ENCODE data around the gene TMEM213. TPM values are rescaled to one million over a fixed set of nuclear protein-coding genes. Genes with fewer than 3 reads are reported as not detected.

The TMEM213 gene
- total RNA-seq, 4 donors from 2014 or later, result 0.25 TPM; not detected in 3

DNA sequence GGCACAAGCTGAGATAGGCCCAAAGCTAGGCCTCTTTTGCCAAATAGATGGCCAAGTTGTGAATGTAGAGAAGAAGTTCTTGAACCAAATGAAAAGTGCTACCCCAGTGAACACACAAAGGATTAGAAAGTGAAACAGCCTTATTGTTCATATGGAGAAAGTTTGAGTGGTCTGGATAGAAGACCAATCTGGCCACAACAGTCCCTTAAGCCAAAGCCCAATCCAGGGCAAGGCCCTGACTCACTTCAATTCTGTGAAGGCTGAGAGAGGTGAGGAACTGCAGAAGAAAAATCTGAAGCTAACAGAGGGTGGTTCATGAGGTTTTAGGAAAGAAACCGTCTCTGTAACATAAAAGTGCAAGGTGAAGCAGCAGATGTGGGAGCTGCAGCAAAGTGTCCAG, 18.9 kb downstream of the TMEM213 start:
- no peaks in the 10 kb centered on the region for H3K9me3 ChIP-seq
- 77 to 83% methylated on average over 1 of the region's 1 CpG for WGBS, 2 donors (ENCODE audit: low coverage in 1 of 2)
- no peaks in the 10 kb centered on the region for H3K27me3 ChIP-seq
- TF ChIP-seq, protein P1, sequence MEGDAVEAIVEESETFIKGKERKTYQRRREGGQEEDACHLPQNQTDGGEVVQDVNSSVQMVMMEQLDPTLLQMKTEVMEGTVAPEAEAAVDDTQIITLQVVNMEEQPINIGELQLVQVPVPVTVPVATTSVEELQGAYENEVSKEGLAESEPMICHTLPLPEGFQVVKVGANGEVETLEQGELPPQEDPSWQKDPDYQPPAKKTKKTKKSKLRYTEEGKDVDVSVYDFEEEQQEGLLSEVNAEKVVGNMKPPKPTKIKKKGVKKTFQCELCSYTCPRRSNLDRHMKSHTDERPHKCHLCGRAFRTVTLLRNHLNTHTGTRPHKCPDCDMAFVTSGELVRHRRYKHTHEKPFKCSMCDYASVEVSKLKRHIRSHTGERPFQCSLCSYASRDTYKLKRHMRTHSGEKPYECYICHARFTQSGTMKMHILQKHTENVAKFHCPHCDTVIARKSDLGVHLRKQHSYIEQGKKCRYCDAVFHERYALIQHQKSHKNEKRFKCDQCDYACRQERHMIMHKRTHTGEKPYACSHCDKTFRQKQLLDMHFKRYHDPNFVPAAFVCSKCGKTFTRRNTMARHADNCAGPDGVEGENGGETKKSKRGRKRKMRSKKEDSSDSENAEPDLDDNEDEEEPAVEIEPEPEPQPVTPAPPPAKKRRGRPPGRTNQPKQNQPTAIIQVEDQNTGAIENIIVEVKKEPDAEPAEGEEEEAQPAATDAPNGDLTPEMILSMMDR (IDR thresholded peaks at IDR 0.05), result no peak
- TF ChIP-seq EP300 (IDR thresholded peaks at IDR 0.05), result no peak
- no peak for TF ChIP-seq POLR2A (IDR thresholded peaks at IDR 0.05)
- TF ChIP-seq POLR2AphosphoS5 (IDR thresholded peaks at IDR 0.05), result no peak
- no peak overlapping the region for H3K27ac ChIP-seq
- H3K4me3 ChIP-seq, result no peak overlapping the region
- ATAC-seq, result no peak
- no peaks in the 10 kb centered on the region for H3K4me1 ChIP-seq
- no peaks in the 10 kb centered on the region for H3K36me3 ChIP-seq

DNA sequence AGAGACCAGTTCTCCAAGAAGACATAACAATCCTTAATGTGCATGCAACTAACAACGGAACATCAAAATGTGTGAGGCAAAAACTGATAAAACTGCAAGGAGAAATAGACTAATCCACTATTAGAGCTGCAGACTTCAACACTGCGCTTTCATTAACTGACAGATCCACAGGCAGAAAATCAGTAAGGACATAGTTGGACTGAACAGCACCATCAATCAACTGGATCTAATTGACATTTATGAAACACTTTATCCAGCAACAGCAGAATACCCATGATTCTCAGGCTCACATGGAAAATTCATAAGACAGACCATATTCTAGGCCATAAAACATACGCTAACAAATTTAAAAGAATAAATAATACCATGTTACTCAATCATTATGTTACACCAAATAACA, 21.8 kb downstream of the TMEM213 start:
- Histone ChIP-seq H3K27me3 (no peaks in the 10 kb centered on the region), H3K4me3 (no peak overlapping the region), H3K9me3 (no peaks in the 10 kb centered on the region), H3K4me1 (no peaks in the 10 kb centered on the region), H3K27ac (no peak overlapping the region), H3K36me3 (no peaks in the 10 kb centered on the region)
- no peak for TF ChIP-seq EP300 (IDR thresholded peaks at IDR 0.05)
- TF ChIP-seq, protein P1 (IDR thresholded peaks at IDR 0.05), result no peak
- no peak for TF ChIP-seq POLR2A (IDR thresholded peaks at IDR 0.05)
- WGBS, 2 donors (ENCODE audit: low coverage in 1 of 2), result 73 to 83% methylated on average over 3 of the region's 3 CpGs
- no peak for ATAC-seq

DNA sequence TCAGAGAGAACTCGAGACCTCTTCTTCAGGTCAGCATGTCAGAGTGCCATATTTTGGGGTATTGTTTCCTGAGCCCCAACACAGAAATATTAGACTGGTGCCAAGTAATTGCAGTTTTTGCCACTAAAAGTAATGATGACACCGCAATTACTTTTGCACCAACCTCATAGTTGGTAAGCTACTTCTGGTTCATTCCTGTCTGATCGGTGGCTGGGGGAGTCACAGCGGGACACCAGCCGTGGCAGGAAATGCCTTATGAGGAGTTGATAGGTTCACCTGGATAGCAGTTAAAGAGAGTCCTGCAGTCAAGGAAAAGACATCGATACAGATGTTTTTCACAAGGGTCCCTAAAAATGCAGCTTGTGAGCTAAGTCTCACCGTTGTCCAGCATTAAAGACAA, 24.1 kb downstream of the TMEM213 start:
- Histone ChIP-seq H3K4me1 (no peaks in the 10 kb centered on the region), H3K27me3 (no peaks in the 10 kb centered on the region), H3K36me3 (no peaks in the 10 kb centered on the region), H3K4me3 (no peak overlapping the region), H3K27ac (no peak overlapping the region), H3K9me3 (peaks cover 0 to 10% (median 0%) of the 10 kb centered on the region in 3 donors)
- no peak for ATAC-seq
- no peak for TF ChIP-seq POLR2AphosphoS5 (IDR thresholded peaks at IDR 0.05)
- TF ChIP-seq, protein P1 (IDR thresholded peaks at IDR 0.05), result no peak
- no peak for TF ChIP-seq EP300 (IDR thresholded peaks at IDR 0.05)
- no peak for TF ChIP-seq POLR2A (IDR thresholded peaks at IDR 0.05)
- 89% methylated on average over 7 of the region's 7 CpGs; no CpG with 5 or more reads in 1 of the 2 donors for WGBS, 2 donors (ENCODE audit: low coverage in 1 of 2)

DNA sequence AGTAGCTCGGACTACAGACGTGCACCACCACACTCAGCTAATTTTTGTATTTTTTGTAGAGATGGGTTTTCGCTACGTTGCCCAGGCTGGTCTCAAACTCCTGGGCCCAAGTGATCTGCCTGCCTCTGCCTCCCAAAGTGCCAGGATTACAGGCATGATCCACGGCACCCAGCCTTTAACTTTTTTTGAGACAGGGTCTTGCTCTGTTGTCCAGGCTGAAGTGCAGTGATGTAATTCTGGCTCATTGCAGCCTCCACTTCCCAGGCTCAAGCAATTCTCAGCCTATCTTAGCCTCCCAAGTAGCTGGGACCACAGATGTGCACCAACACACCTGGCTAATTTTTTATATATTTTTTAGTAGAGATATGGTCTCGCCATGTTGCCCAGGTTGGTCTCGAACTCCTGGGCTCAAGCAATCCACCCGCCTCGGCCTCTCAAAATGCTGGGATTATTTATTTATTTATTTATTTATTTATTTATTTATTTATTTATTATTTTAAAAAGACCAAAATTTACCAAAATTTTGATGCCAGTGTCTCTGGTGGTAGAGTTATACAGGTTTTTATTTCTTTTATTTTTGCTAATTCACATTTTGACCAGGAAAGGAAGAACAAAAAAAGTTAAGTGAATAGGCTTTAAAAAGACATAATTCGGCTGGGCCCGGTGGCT, 25.2 kb downstream of the TMEM213 start:
- H3K9me3 ChIP-seq, result peaks cover 0 to 10% (median 0%) of the 10 kb centered on the region in 3 donors
- 78 to 100% methylated on average over 6 of the region's 11 CpGs for WGBS, 2 donors (ENCODE audit: low coverage in 1 of 2)
- H3K4me1 ChIP-seq, result no peaks in the 10 kb centered on the region
- TF ChIP-seq POLR2A (IDR thresholded peaks at IDR 0.05), result no peak
- TF ChIP-seq, protein P1 (IDR thresholded peaks at IDR 0.05), result no peak
- TF ChIP-seq POLR2AphosphoS5 (IDR thresholded peaks at IDR 0.05), result no peak
- TF ChIP-seq EP300 (IDR thresholded peaks at IDR 0.05), result no peak
- H3K4me3 ChIP-seq, result no peak overlapping the region
- no peaks in the 10 kb centered on the region for H3K36me3 ChIP-seq
- ATAC-seq, result no peak
- no peak overlapping the region for H3K27ac ChIP-seq
- no peaks in the 10 kb centered on the region for H3K27me3 ChIP-seq

- Histone ChIP-seq H3K4me3 (no peak overlapping the region), H3K4me1 (no peaks in the 10 kb centered on the region), H3K9me3 (peaks cover 0 to 10% (median 0%) of the 10 kb centered on the region in 3 donors), H3K36me3 (no peaks in the 10 kb centered on the region), H3K27ac (no peak overlapping the region), H3K27me3 (no peaks in the 10 kb centered on the region)
- TF ChIP-seq EP300 (IDR thresholded peaks at IDR 0.05), result no peak
- no peak for TF ChIP-seq POLR2A (IDR thresholded peaks at IDR 0.05)
- TF ChIP-seq, protein P1 (IDR thresholded peaks at IDR 0.05), result no peak
- 83 to 97% methylated on average over 1 to 5 of the region's 11 CpGs for WGBS, 2 donors (ENCODE audit: low coverage in 1 of 2)
- no peak for ATAC-seq
These were observed 27.4 kb downstream of the TMEM213 start for GRCh38 chr7:138825049-138825721.

Measured in gastroesophageal sphincter (tissue), 4 donors.